Measurements from ENCODE around the gene TSR1.

The TSR1 gene

GRCh38 chr17:2368359-2368758 is 32.1 kb upstream of the TSR1 start:
- no peak for DNase-seq

GRCh38 chr17:2366747-2367494 is 30.7 kb upstream of the TSR1 start:
- no peak for DNase-seq

- no peak for DNase-seq
Measured at GRCh38 chr17:2365132-2365531, 28.9 kb upstream of the TSR1 start.

- DNase-seq, result no peak
Measured at GRCh38 chr17:2364763-2365116, 28.5 kb upstream of the TSR1 start.

DNA sequence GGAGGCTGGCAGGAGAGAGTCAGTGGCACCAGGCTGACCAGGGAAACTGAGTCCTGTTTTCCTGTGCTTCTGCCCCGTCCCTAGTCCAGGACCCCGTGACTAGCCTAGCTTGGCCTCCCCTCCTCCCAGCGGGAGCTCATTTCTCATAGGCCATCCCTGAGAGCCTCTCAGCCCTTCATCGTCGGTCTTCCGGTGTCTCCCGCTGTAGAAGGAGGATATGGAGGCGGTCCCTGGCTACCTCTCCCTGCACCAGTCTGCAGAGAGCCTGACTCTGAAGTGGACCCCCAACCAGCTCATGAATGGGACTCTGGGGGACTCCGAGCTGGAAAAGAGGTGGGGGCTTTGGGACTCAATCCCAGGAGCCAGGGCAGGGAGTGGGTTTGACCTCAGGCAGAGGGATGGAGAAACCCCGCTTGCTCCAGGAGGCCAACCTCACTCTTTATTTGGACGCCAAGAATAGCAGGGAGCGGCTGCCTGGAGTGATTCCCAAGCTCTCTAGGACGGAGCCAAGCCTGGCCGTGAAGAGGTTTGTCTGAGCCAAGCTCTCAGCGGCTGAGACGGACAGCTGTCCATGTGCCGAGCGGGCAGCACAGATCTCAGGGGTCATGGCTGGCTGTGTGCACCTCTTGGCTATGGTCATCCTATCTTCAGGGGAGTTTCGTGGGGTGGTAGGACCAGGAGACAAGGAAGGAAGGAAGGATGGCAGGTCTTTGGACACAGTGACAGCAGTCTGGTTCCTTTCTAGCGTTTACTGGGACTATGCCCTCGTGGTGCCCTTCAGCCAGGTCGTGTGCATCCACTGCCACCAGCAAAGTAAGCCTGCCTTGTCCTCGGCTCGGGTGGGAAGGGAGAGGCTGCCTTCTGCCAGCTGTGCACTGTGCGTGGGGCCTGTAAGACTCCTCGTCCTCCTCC is 27.9 kb upstream of the TSR1 start:
- no peak for DNase-seq

DNA sequence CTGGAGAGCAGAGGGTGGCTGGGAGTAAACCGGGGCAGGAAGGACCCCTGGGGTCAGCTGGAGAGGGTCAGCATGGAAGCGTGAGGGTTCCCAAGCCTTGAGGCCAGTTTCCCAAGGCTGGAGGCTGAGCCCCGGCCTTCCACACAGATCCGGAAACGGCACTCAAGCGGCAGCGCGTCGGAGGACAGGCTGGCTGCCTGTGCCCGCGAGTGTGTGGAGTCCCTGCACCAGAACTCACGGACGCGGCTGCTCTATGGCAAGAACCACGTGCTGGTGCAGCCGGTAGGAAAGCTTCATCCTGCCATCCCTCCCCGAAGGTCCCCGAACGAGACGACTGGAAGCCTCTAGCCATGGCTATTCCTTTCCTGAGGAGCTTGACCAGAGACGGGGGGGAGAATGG is 27.1 kb upstream of the TSR1 start:
- no peak for DNase-seq

- no peak for DNase-seq
Measured at GRCh38 chr17:2362881-2363280, 26.6 kb upstream of the TSR1 start.

- DNase-seq, result no peak
Measured at GRCh38 chr17:2362416-2362815, 26.2 kb upstream of the TSR1 start.

- DNase-seq, result no peak
Measured at GRCh38 chr17:2362016-2362415, 25.8 kb upstream of the TSR1 start.

GRCh38 chr17:2361010-2361760 is 24.9 kb upstream of the TSR1 start:
- DNase-seq, result no peak

DNA sequence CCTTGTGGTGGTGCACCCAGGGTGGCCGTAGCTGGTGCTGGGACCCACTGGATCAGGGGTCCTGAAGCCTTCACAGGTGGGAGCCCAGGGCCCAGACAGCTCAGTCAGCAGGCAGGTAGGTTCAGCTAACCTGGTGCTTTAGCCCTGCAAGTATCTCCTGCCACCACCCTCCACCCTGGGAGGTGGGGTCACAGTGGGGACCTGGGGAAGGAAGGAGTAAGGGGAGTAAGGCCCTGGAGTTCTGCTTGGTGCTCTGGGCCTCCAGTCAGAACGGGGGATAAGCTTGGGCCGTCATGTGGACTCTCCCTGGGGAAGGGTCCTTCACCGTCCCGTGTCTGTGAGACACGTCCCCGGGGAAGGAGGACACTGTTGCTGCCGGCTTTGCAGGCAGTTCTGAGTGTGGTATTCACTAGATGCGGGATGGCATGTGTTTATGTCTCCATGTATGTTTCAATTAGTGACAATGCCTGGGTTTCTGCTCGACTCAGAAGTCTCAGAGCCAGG is 21.7 kb upstream of the TSR1 start:
- DNase-seq, result no peak

DNA sequence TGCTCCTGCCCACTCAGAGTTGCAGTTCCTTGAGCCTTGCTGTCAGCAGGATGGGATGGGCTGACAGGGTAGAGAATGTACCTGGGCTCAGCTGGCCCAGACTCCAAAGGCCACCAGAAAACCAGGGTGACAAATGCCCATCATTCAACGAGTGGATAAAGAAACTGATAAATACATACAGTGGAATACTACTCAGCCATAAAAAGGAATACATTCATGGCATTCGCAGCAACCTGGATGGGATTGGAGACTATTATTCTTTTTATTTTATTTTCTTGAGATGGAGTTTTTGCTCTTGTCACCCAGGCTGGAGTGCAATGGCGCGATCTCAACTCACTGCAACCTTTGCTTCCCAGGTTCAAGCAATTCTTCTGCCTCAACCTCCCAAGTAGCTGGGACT is 21.0 kb upstream of the TSR1 start:
- no peak for DNase-seq

- no peak for DNase-seq
Measured at GRCh38 chr17:2354311-2354710, 18.1 kb upstream of the TSR1 start.

DNA sequence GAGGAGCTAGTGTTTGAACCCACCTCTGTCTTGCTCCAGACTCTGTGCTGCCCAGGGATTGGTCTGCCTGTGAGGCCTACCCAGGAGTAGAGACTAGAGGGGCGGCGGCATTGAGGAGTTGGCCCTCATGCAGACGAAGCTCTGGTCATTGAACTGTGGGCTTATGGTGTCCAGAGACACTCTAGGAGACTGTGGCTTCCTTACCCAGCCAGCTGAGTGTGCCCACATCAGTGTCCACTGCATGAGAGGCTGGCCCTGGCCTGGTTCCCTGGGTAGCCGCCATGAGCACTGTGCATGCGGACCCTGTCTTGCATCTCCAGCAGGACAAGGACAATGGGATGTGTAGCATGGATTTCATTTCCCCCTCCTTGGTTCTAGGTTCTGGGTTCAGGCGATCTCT is 15.0 kb upstream of the TSR1 start:
- DNase-seq, result no peak

DNA sequence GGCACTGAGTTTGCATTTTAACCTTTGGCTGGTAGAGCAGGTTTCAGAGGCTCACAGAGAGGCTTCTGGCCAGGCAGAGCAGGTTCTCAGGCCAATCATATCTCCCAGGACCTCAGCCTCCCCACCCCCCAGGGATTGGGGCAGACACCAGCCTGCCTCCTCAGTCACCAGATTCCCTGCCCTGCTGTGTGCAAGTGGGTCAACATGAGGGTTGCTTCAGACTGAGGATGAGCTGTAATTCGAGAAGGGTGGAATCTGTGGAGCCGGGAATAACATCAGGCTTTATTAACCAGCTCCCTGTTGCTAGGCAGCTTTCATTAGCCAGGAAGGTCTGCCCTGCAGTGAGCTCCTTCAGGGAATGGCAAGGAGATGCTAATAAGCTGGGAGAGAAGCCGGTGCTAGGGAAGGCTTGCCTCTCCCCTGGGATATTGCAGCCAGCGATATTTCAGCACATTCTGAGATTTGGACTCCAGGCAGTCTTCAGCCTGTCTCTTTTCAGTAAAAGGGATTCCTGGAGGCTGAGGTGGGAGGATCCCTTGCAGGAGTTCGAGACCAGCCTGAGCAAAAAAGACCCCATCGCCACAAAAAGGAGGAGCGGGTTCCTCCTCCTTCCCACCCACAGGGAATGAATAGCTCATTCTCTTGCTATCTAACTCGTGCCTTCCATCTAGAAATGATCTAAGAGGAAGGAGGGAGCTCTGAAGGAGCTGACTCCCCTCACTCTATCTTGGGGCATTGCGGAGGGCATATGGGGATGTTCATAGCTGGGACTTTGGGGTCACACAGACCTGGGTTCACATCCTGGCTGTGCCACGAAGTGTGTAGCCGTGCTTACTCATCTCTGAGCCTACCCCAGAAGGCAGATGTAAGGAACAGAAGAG is 11.8 kb upstream of the TSR1 start:
- DNase-seq, result no peak

DNA sequence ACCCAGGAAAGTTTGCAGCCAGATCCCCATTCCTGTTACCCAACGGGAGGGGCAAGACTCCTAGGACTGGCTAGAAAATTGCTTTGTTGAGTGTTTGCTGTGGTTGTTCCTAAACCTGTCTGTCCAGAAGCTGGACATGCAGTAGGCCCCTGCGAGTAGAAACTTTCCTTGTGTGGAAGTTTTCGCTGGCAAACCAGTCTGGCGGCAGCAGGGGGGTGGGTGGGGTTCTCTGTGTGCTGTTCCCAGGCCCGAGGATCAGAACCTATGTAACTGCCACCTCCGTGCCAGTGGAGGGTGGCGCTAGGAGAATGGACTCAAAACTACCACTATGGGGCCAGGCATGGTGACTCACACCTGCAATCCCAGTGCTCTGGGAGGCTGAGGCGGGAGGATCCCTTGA is 10.2 kb upstream of the TSR1 start:
- DNase-seq, result no peak

DNA sequence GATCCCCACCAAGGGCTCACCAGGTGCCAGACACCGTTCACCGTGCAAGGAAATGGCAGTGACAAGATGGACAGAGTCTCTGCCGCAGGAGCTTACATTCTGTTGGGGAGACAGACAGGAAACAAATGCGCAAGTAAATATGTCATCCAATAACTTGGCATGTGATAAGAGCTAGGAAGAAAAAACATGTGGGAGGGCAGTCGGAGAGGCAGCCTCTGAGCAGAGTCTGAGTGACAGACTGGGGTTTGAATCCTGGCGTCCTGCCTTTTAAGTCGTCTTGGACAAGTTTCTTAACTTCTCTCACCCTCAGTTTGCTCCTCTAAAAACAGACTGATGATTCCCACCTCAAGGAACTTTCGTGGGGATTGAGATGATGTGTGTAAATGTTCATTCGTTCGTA is 8.3 kb upstream of the TSR1 start:
- DNase-seq, result no peak

DNA sequence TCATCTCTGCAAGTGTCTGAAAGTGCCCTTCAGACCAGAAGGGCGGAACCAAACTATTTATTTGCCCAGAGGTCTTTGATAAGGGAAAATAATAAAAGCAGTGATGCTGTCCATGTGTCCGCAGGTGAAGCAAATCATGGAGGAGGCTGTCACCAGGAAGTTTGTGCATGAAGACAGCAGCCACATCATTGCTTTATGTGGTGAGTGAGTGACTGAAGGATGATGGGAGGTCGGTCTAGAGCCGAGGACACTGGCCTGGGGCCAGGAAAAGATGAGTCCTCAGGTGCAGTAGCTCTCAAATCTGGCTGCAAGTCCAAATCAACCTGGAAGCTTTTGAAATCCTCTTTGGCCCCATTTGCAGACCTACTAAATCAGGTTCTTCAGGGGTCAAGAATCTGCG is 7.2 kb upstream of the TSR1 start:
- DNase-seq, result no peak

DNA sequence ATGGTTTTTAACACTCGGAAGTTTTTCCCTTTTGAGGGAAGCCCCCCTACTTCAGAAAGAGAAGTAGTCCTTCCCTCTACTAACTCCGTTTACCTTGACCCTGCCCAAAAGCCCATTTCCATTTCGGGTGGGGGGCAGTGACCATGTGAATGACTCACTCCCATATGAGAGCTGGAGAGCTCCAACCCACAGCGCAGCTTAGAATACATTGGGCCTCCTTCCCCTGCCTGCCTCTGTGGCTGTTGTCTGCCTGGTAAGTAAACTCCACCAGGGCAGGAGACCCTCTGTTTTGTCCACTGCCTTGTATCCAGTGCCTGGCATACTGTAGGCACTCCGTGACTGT is 2.0 kb upstream of the TSR1 start:
- DNase-seq, result no peak

DNA sequence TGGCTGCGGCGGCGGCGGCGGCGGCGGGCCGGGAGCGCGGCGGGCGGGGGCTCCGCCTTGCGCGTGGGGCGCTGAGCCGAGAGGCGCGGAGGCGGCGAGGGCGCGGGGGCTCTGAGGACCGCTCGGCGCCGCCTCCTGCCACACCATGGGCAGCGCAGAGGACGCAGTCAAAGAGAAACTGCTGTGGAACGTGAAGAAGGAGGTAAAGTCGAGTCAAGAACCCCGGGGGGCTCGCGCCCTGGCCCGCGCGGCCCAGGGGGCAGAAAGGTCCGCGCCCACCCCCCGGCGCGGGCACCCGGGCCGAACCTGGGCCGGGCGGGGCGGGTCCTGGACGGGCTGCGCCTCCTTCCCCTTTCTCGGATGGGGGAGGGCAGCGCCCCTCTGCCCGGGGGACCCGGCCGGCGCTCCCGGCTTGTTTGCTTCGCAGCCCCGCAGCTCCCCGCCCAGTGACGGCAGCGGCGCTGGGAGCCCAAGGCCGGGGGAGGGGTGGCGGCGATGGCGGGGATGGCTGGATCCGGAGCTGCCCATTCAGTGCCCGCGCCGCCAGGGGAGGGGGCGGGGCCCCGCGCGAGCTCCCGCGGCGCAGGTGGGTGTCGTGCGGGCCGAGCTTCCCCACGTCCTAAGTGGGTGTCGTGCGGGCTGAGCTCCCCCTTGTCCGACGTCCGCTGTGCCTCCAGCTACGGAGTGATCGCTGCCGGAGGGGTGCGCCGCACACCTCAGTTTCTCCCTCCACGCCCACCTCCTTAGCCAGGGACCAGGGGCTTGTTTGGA is 1.5 kb upstream of the TSR1 start:
- DNase-seq, result no peak

GRCh38 chr17:2336852-2337543 is 741 bp upstream of the TSR1 start, which contains the start of gene SGSM2:
Gene SGSM2 (plus strand): TSS chr17:2337501. CDS start chr17:2337689, 188 bp downstream.
- DNase-seq, result no peak
